ENCODE measurements around the gene ACYP1.
A peak's percentile ranks its signal among the peaks of the same experiment; 100 is the strongest.

The ACYP1 gene

GRCh38 chr14:75016815-75017214, 47.0 kb downstream of the ACYP1 start:
- Mint-ChIP-seq H3K27ac (no peak overlapping the region), H3K27me3 (ENCODE audit: low read depth, poor library complexity) (no peaks in the 10 kb centered on the region), H3K4me1 (peaks cover 8% of the 10 kb centered on the region), H3K36me3 (ENCODE audit: low read depth) (peaks cover 69% of the 10 kb centered on the region), H3K4me3 (no peak overlapping the region), H3K9me3 (no peaks in the 10 kb centered on the region)
- DNase-seq: no peak
- TF ChIP-seq CTCF (IDR thresholded peaks at IDR 0.05): no peak

DNA sequence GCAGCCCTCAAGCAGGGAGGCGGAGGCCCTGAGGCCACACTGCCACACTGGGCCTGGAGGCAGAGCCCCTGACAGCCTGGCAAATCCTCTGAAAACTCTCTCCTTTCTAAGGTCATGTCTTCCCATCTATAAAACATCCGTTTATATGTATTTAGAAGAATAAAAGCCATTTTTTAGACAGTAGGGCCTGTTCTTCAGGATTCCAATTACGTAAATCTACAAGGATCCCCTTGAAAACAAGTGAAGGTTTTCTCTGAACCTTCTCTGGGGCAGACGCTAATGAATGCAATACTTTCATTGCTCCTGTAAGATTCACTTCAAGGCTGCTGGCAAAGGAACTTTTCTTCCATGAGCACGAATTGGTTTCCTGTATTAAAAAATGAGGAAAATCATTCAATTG, 48.3 kb downstream of the ACYP1 start:
- Mint-ChIP-seq H3K27me3 (ENCODE audit: low read depth, poor library complexity) (no peaks in the 10 kb centered on the region), H3K36me3 (ENCODE audit: low read depth) (peaks cover 65% of the 10 kb centered on the region), H3K4me3 (no peak overlapping the region), H3K4me1 (peaks cover 8% of the 10 kb centered on the region), H3K9me3 (no peaks in the 10 kb centered on the region), H3K27ac (no peak overlapping the region)
- no peak for DNase-seq
- no peak for TF ChIP-seq CTCF (IDR thresholded peaks at IDR 0.05)

GRCh38 chr14:75013290-75013689, 50.5 kb downstream of the ACYP1 start:
- no peaks in the 10 kb centered on the region for H3K9me3 Mint-ChIP-seq
- peaks cover 8% of the 10 kb centered on the region for H3K4me1 Mint-ChIP-seq
- H3K27me3 Mint-ChIP-seq (ENCODE audit: low read depth, poor library complexity): no peaks in the 10 kb centered on the region
- peaks cover 62% of the 10 kb centered on the region for H3K36me3 Mint-ChIP-seq (ENCODE audit: low read depth)
- no peak overlapping the region for H3K4me3 Mint-ChIP-seq
- DNase-seq: no peak
- peak overlapping the region; percentile 4 for H3K27ac Mint-ChIP-seq
- no peak for TF ChIP-seq CTCF (IDR thresholded peaks at IDR 0.05)

DNA sequence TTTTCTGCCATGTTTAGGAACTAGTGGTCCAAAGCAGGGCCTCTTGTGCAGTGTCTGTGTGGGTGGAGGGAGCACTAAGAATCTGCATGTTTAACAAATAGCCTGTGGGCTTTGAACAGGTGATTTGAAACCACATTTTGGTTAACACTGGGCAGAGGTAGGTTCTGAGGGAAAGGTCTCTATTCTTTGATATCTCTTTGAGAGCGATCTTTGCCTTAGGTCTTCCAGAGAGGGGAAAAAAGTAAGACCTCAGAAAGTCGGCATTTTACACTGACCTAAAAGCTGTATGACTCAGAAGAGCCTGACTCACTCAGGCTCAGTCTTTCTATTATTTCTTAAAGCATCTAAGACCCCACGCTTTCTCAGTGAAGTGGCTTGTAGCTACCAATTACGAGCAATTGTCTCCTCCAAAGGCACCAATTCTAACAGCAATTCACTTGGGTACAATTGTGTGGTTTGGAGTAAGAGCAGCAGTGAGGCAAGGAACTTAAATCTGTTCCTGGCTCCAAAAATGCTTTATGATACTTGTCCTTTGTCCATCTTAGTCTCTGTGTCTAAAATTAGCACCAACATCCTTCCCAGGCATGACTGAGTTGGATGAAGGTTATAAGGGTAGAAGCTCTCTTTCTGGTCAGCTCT, 52.3 kb downstream of the ACYP1 start:
- H3K27ac Mint-ChIP-seq: peak overlapping the region; percentile 77

GRCh38 chr14:75010472-75011093, 53.2 kb downstream of the ACYP1 start:
- Mint-ChIP-seq H3K9me3 (no peaks in the 10 kb centered on the region), H3K36me3 (ENCODE audit: low read depth) (peaks cover 61% of the 10 kb centered on the region), H3K27me3 (ENCODE audit: low read depth, poor library complexity) (no peaks in the 10 kb centered on the region), H3K27ac (no peak overlapping the region), H3K4me1 (peaks cover 8% of the 10 kb centered on the region), H3K4me3 (no peak overlapping the region)
- no peak for DNase-seq
- TF ChIP-seq CTCF (IDR thresholded peaks at IDR 0.05): no peak

More for the DNA sequence above, 52.3 kb downstream of the ACYP1 start:
- Mint-ChIP-seq H3K27me3 (ENCODE audit: low read depth, poor library complexity) (no peaks in the 10 kb centered on the region), H3K4me1 (peaks cover 8% of the 10 kb centered on the region), H3K36me3 (ENCODE audit: low read depth) (peaks cover 64% of the 10 kb centered on the region), H3K9me3 (no peaks in the 10 kb centered on the region), H3K4me3 (no peak overlapping the region)
- TF ChIP-seq CTCF (IDR thresholded peaks at IDR 0.05): no peak
- DNase-seq: no peak

GRCh38 chr14:75009176-75009575, 54.6 kb downstream of the ACYP1 start:
- Mint-ChIP-seq H3K4me3 (no peak overlapping the region), H3K36me3 (ENCODE audit: low read depth) (peaks cover 67% of the 10 kb centered on the region), H3K9me3 (no peaks in the 10 kb centered on the region), H3K27ac (no peak overlapping the region), H3K4me1 (peaks cover 13% of the 10 kb centered on the region), H3K27me3 (ENCODE audit: low read depth, poor library complexity) (no peaks in the 10 kb centered on the region)
- no peak for DNase-seq
- no peak for TF ChIP-seq CTCF (IDR thresholded peaks at IDR 0.05)

Data from nephron progenitor cell (in vitro differentiated cells).